ENCODE results near the gene AKAIN1. TPM values are rescaled to one million over a fixed set of nuclear protein-coding genes. Genes with fewer than 3 reads are reported as not detected.

AKAIN1 gene
- total and polyA plus RNA-seq, 3 donors from 2014 or later: not detected

GRCh38 chr18:5150894-5151293 is 46.2 kb downstream of the AKAIN1 start:
- Histone ChIP-seq H3K9me3 (no peaks in the 10 kb centered on the region), H3K27me3 (no peaks in the 10 kb centered on the region), H3K27ac (no peak overlapping the region), H3K36me3 (ENCODE audit: low read depth, missing control alignments) (no peaks in the 10 kb centered on the region), H3K4me1 (no peaks in the 10 kb centered on the region), H3K4me3 (no peak overlapping the region)
- DNase-seq: no peak
- TF ChIP-seq POLR2A (IDR thresholded peaks at IDR 0.05): no peak
- no peak for TF ChIP-seq CTCF (IDR thresholded peaks at IDR 0.05)
- WGBS, 2 donors: 96 to 100% methylated on average over 1 of the region's 1 CpG
- intact Hi-C loops (cut with DNase I; ENCODE audit: low total_unique reads): no loop called here

- H3K36me3 ChIP-seq (ENCODE audit: low read depth, missing control alignments): no peaks in the 10 kb centered on the region
- TF ChIP-seq POLR2A (IDR thresholded peaks at IDR 0.05): no peak
- no peak for TF ChIP-seq CTCF (IDR thresholded peaks at IDR 0.05)
- no peaks in the 10 kb centered on the region for H3K27me3 ChIP-seq
- H3K4me3 ChIP-seq: no peak overlapping the region
- intact Hi-C loops (cut with DNase I; ENCODE audit: low total_unique reads): no loop called here
- H3K4me1 ChIP-seq: no peaks in the 10 kb centered on the region
- H3K27ac ChIP-seq: no peak overlapping the region
- H3K9me3 ChIP-seq: no peaks in the 10 kb centered on the region
- 88 to 89% methylated on average over 4 of the region's 4 CpGs for WGBS, 2 donors
- no peak for DNase-seq
Observed at GRCh38 chr18:5146093-5146492, 51.0 kb downstream of the AKAIN1 start.

GRCh38 chr18:5145168-5145825 is 51.8 kb downstream of the AKAIN1 start:
- intact Hi-C loops (cut with DNase I; ENCODE audit: low total_unique reads): no loop called here
- Histone ChIP-seq H3K27me3 (no peaks in the 10 kb centered on the region), H3K9me3 (no peaks in the 10 kb centered on the region), H3K36me3 (ENCODE audit: low read depth, missing control alignments) (no peaks in the 10 kb centered on the region), H3K27ac (no peak overlapping the region), H3K4me1 (no peaks in the 10 kb centered on the region), H3K4me3 (no peak overlapping the region)
- DNase-seq: no peak
- 81 to 85% methylated on average over 10 of the region's 10 CpGs for WGBS, 2 donors
- TF ChIP-seq CTCF (IDR thresholded peaks at IDR 0.05): no peak

GRCh38 chr18:5144629-5145028 is 52.4 kb downstream of the AKAIN1 start:
- Histone ChIP-seq H3K27ac (no peak overlapping the region), H3K4me1 (no peaks in the 10 kb centered on the region), H3K4me3 (no peak overlapping the region), H3K36me3 (ENCODE audit: low read depth, missing control alignments) (no peaks in the 10 kb centered on the region), H3K27me3 (no peaks in the 10 kb centered on the region), H3K9me3 (no peaks in the 10 kb centered on the region)
- TF ChIP-seq CTCF (IDR thresholded peaks at IDR 0.05) (no peak), POLR2A (IDR thresholded peaks at IDR 0.05) (no peak)
- intact Hi-C loops (cut with DNase I; ENCODE audit: low total_unique reads): no loop called here
- WGBS, 2 donors: 85 to 100% methylated on average over 1 of the region's 1 CpG
- DNase-seq: no peak

GRCh38 chr18:5142859-5143258 is 54.2 kb downstream of the AKAIN1 start:
- WGBS, 2 donors: 52 to 55% methylated on average over 2 of the region's 2 CpGs
- no peaks in the 10 kb centered on the region for H3K9me3 ChIP-seq
- intact Hi-C loops (cut with DNase I; ENCODE audit: low total_unique reads): no loop called here
- TF ChIP-seq CTCF (IDR thresholded peaks at IDR 0.05) (no peak), POLR2A (IDR thresholded peaks at IDR 0.05) (no peak)
- no peaks in the 10 kb centered on the region for H3K36me3 ChIP-seq (ENCODE audit: low read depth, missing control alignments)
- no peak for DNase-seq
- H3K4me3 ChIP-seq: no peak overlapping the region
- no peaks in the 10 kb centered on the region for H3K27me3 ChIP-seq
- no peaks in the 10 kb centered on the region for H3K4me1 ChIP-seq
- no peak overlapping the region for H3K27ac ChIP-seq

Measured in testis (tissue), 3 donors.